RWPE2 (cell line): Measurements from ENCODE around the gene PTGDS.

Source experiments
- ATAC-seq: fragments of 200-7000 bp; cut with Tn5 transposase; 3 replicates; pipeline ENCODE4 v1.9.1; 2021; ENCODE audit warnings: low read depth
- DNase-seq: peaks from one replicate; pipeline ENCODE4 v3.0.0-alpha.2; 2020; ENCODE audit warnings: low spot score
- H3K27ac ChIP-seq: fragments of 450-650 bp; 2 replicates; pipeline ENCODE4 v1.5.1; 2017; ENCODE audit warnings: mild to moderate bottlenecking; ENCODE audit not compliant: poor library complexity, severe bottlenecking
- H3K27me3 ChIP-seq: fragments of 250-450 bp; sonication (Bioruptor Pico); 2 replicates; pipeline ENCODE4 v1.5.1; 2021; ENCODE audit warnings: mild to moderate bottlenecking, moderate library complexity; ENCODE audit not compliant: insufficient read depth, poor library complexity, severe bottlenecking
- H3K36me3 ChIP-seq: fragments of 250-450 bp; sonication (Bioruptor Pico); 2 replicates; pipeline ENCODE4 v1.5.1; 2020; ENCODE audit warnings: low read depth, mild to moderate bottlenecking, moderate library complexity
- H3K4me1 ChIP-seq: fragments of 250-450 bp; sonication (Bioruptor Pico); 2 replicates; pipeline ENCODE4 v1.5.1; 2021; ENCODE audit warnings: mild to moderate bottlenecking, moderate library complexity; ENCODE audit not compliant: insufficient read depth, poor library complexity, severe bottlenecking
- H3K4me3 ChIP-seq: fragments of 250-450 bp; sonication (Bioruptor Pico); 2 replicates; pipeline ENCODE4 v1.5.1; 2021; ENCODE audit warnings: mild to moderate bottlenecking, moderate library complexity; ENCODE audit not compliant: severe bottlenecking
- H3K9me3 ChIP-seq: fragments of 250-450 bp; sonication (Bioruptor Pico); 2 replicates; pipeline ENCODE4 v1.5.1; 2021; ENCODE audit warnings: mild to moderate bottlenecking, moderate library complexity; ENCODE audit not compliant: severe bottlenecking
- CTCF ChIP-seq: fragments of 450-650 bp; IDR thresholded peaks from one replicate; pipeline ENCODE4 v1.5.1; 2017; ENCODE audit warnings: mild to moderate bottlenecking, moderate library complexity; ENCODE audit not compliant: poor library complexity, severe bottlenecking

Gene PTGDS

DNA sequence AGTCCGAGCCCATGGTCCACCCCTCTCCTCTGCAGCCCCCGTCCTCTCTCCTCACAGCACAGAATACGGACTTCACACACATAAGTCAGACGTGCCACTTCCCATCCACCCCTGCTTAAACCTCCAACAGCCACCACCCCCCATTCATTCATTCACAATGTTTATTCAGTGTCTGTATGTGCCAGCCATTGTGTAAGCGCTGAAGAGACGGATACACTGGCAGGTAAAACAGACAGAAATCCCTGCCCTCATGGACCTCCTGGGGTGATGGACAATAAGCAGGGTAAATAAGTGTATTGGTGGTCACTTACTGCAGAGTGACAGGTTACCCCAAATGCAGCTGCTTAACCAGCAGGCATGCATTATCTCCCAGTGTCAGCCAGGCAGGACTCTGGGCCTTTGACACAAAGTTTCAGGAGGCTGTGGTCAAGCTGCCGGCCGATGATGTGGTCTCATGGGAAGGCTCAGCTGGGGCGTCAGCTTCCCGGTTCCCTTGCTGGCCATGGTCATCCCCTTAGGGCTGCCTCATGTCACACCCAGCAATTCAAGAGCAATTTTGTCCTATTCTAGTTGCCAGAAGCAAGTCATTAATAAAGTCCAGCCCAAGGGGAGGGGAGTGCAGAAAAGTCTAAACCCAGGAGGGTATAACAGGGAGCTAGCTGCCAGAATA is 13.1 kb downstream of the PTGDS start:
- H3K27ac ChIP-seq: no peak overlapping the region
- ATAC-seq: no peak
- DNase-seq: no peak

GRCh38 chr9:136991993-136992818 is 14.9 kb downstream of the PTGDS start, which contains the start of gene PAXX:
Gene PAXX, plus strand, starts transcription at chr9:136992422. Its CDS starts 22 bp downstream, at chr9:136992444.
- peaks cover 6% of the 10 kb centered on the region for H3K4me1 ChIP-seq
- DNase-seq: peak; percentile 94
- H3K36me3 ChIP-seq: peaks cover 4% of the 10 kb centered on the region; the same call in 1 of the 2 replicates
- TF ChIP-seq CTCF: no peak
- no peaks in the 10 kb centered on the region for H3K9me3 ChIP-seq
- ATAC-seq: peak; percentile 73
- peak within 1 kb of the TSS; percentile 49 for H3K27ac ChIP-seq
- H3K27me3 ChIP-seq: no peaks in the 10 kb centered on the region
- H3K4me3 ChIP-seq: peak within 1 kb of the TSS; percentile 47

More for the DNA sequence above, 13.1 kb downstream of the PTGDS start:
- Histone ChIP-seq H3K27me3 (peaks cover 4% of the 10 kb centered on the region), H3K9me3 (no peaks in the 10 kb centered on the region), H3K36me3 (peaks cover 4% of the 10 kb centered on the region; the same call in 1 of the 2 replicates), H3K4me3 (no peak overlapping the region), H3K4me1 (no peaks in the 10 kb centered on the region)
- TF ChIP-seq CTCF: no peak

DNA sequence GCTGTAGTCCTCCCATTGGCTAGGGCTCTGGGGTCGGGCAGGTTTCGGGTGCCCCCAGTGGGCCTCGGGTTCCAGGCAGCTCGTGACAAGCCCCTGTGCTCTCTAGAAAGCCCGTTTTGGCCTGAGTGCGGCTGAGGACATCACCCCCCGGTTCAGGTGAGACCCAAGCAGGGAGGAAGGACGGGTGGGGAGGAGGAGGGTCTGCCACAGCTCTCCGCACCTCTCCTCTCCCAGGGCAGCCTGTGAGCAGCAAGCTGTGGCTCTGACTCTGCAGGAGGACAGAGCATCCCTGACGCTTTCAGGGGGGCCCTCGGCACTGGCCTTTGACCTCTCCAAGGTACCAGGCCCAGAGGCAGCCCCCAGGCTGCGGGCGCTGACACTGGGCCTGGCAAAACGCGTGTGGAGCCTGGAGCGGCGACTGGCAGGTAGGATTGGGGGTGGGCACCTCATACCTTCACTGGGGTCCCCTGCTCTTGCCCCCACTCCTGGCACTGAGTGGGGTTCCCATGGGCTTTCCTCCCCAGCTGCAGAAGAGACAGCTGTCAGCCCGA is 15.6 kb downstream of the PTGDS start:
- Histone ChIP-seq H3K27ac (peak overlapping the region; percentile 49), H3K4me1 (peaks cover 8% of the 10 kb centered on the region), H3K27me3 (no peaks in the 10 kb centered on the region), H3K36me3 (peaks cover 4% of the 10 kb centered on the region; the same call in 1 of the 2 replicates), H3K9me3 (no peaks in the 10 kb centered on the region), H3K4me3 (peak overlapping the region; percentile 47)
- no peak for DNase-seq
- no peak for ATAC-seq
- TF ChIP-seq CTCF: no peak

GRCh38 chr9:136994180-136994887 is 17.0 kb downstream of the PTGDS start:
- no peak for TF ChIP-seq CTCF
- no peak overlapping the region for H3K4me3 ChIP-seq
- H3K27me3 ChIP-seq: no peaks in the 10 kb centered on the region
- H3K36me3 ChIP-seq: peaks cover 4% of the 10 kb centered on the region; the same call in 1 of the 2 replicates
- DNase-seq (no peak), ATAC-seq (no peak)
- H3K27ac ChIP-seq: peak overlapping the region; percentile 49
- peaks cover 14% of the 10 kb centered on the region for H3K4me1 ChIP-seq
- H3K9me3 ChIP-seq: no peaks in the 10 kb centered on the region
